MCF 10A (cell line): ENCODE data around the gene RGS9BP. TPM values are rescaled to one million over a fixed set of nuclear protein-coding genes. Genes with fewer than 3 reads are reported as not detected.

Experiments
- BruUV-seq: library from RNA; stranded (reverse); fragments of 400-500 nt; replicated peaks from 2 replicates; lab custom pipeline; 2021; lab: Mats Ljungman, UMichigan
- CTCF ChIA-PET: fragments of 300-600 bp; sonication (Branson Sonifier 250); formaldehyde crosslinking; extraction: SDS; loops from one replicate; lab custom pipeline; 2021; ENCODE audit warnings: antibody characterized with exemption, inconsistent platforms; lab: Yijun Ruan, JAX
- POLR2A ChIA-PET: fragments of 300-600, 350-650 bp; sonication (Branson Sonifier 250); formaldehyde crosslinking; extraction: SDS; loops from one replicate; lab custom pipeline; 2020; ENCODE audit warnings: antibody characterized with exemption, inconsistent platforms; lab: Yijun Ruan, JAX
- DNase-seq: peaks from one replicate; pipeline ENCODE4 v3.0.0-alpha.2; 2018; ENCODE audit not compliant: unreplicated experiment
- H3K27ac Mint-ChIP-seq: one replicate; pipeline ENCODE4 v1.8.0; 2022; ENCODE audit warnings: mild to moderate bottlenecking, low read depth, mixed read lengths; ENCODE audit not compliant: unreplicated experiment
- H3K27me3 Mint-ChIP-seq: one replicate; pipeline ENCODE4 v1.8.0; 2022; ENCODE audit warnings: mixed read lengths; ENCODE audit not compliant: insufficient read depth, unreplicated experiment
- H3K36me3 Mint-ChIP-seq: one replicate; pipeline ENCODE4 v1.8.0; 2022; ENCODE audit warnings: mild to moderate bottlenecking, moderate library complexity, mixed read lengths; ENCODE audit not compliant: insufficient read depth, unreplicated experiment
- H3K4me1 Mint-ChIP-seq: one replicate; pipeline ENCODE4 v1.8.0; 2022; ENCODE audit warnings: mixed read lengths; ENCODE audit not compliant: insufficient read depth, unreplicated experiment
- H3K4me3 Mint-ChIP-seq: one replicate; pipeline ENCODE4 v1.8.0; 2022; ENCODE audit warnings: mild to moderate bottlenecking, moderate library complexity, mixed read lengths; ENCODE audit not compliant: unreplicated experiment
- H3K9me3 Mint-ChIP-seq: one replicate; pipeline ENCODE4 v1.8.0; 2022; ENCODE audit warnings: mixed read lengths; ENCODE audit not compliant: unreplicated experiment
- intact Hi-C: fragments of 100-400 bp; cut with micrococcal nuclease; formaldehyde crosslinking; loops from 2 replicates; pipeline ENCODE4 v1.14.1; 2022
- total RNA-seq: library from RNA; stranded (reverse); gene quantifications from 2 replicates; pipeline ENCODE4 v1.2.3, GENCODE V29; 2022
- TF ChIP-seq, protein P1 (sequence below): fragments of 200-600 bp; IDR thresholded peaks from one replicate; pipeline ENCODE4 v1.8.0; 2022; ENCODE audit warnings: antibody characterized with exemption, mild to moderate bottlenecking; ENCODE audit not compliant: unreplicated experiment

RGS9BP gene
- total RNA-seq, 1 experiment from 2014 or later: 0.16 TPM

GRCh38 chr19:32682317-32682716 lies 6.7 kb downstream of the RGS9BP start:
- no peaks in the 10 kb centered on the region for H3K4me1 Mint-ChIP-seq
- no peaks in the 10 kb centered on the region for H3K9me3 Mint-ChIP-seq
- no peak overlapping the region for H3K27ac Mint-ChIP-seq
- ChIA-PET CTCF (interaction anchor here (0.6 to 1.3 kb wide), 3 partner anchors 9 to 367 kb away, joined by 3 to 4 read pairs (median 4); partner anchors contain the start of gene NUDT19), POLR2A (interaction anchor here (0.7 to 3.0 kb wide), 2 partner anchors 9 to 11 kb away, joined by 5 to 17 read pairs; partner anchors contain the start of gene NUDT19)
- no peak for DNase-seq
- no peaks in the 10 kb centered on the region for H3K27me3 Mint-ChIP-seq
- no peak overlapping the region for H3K4me3 Mint-ChIP-seq
- intact Hi-C loops: no loop called here
- TF ChIP-seq, protein P1, sequence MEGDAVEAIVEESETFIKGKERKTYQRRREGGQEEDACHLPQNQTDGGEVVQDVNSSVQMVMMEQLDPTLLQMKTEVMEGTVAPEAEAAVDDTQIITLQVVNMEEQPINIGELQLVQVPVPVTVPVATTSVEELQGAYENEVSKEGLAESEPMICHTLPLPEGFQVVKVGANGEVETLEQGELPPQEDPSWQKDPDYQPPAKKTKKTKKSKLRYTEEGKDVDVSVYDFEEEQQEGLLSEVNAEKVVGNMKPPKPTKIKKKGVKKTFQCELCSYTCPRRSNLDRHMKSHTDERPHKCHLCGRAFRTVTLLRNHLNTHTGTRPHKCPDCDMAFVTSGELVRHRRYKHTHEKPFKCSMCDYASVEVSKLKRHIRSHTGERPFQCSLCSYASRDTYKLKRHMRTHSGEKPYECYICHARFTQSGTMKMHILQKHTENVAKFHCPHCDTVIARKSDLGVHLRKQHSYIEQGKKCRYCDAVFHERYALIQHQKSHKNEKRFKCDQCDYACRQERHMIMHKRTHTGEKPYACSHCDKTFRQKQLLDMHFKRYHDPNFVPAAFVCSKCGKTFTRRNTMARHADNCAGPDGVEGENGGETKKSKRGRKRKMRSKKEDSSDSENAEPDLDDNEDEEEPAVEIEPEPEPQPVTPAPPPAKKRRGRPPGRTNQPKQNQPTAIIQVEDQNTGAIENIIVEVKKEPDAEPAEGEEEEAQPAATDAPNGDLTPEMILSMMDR: no peak
- no peaks in the 10 kb centered on the region for H3K36me3 Mint-ChIP-seq
- BruUV-seq: no TSS peak

DNA sequence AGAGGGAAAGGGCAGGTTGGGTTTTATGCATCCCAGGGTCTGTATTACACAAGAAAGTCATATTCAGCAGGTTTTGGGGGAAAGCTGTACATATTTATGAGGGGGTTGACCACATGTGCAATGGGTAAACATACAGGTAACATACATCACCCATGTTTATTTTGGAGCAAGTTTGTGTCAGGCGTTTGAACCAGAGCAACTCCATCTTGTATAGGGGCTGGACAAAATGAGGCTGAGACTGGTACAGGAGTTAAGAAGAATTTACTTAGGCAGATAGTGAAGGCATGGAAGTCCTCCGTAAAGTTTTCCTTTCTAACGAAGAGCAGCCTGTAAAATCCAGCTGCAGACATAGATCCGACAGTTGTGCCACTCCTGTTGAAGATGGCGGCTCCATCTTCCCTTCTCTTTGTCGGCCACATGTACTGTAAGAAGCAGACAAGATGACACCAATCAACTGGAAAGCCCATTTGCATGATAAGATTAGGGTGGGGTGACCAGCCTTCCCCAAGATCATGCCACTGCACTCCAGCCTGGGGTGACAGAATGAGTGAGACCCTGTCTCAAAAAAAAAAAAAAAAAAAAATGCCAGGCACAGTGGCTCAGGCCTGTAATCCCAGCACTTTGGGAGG lies 11.3 kb downstream of the RGS9BP start:
- TF ChIP-seq, protein P1: no peak
- Mint-ChIP-seq H3K4me1 (peaks cover 11% of the 10 kb centered on the region), H3K9me3 (no peaks in the 10 kb centered on the region), H3K27ac (no peak overlapping the region), H3K4me3 (no peak overlapping the region), H3K36me3 (no peaks in the 10 kb centered on the region), H3K27me3 (no peaks in the 10 kb centered on the region)
- no TSS peak for BruUV-seq
- intact Hi-C loops: no loop called here
- CTCF ChIA-PET: no interaction called here
- no peak for DNase-seq
- POLR2A ChIA-PET: no interaction called here

GRCh38 chr19:32687681-32688080 lies 12.0 kb downstream of the RGS9BP start:
- ChIA-PET POLR2A (no interaction called here), CTCF (no interaction called here)
- no peaks in the 10 kb centered on the region for H3K9me3 Mint-ChIP-seq
- TF ChIP-seq, protein P1: no peak
- no peaks in the 10 kb centered on the region for H3K27me3 Mint-ChIP-seq
- H3K36me3 Mint-ChIP-seq: peaks cover under 1% of the 10 kb centered on the region
- no peak overlapping the region for H3K27ac Mint-ChIP-seq
- no peak for DNase-seq
- H3K4me3 Mint-ChIP-seq: no peak overlapping the region
- intact Hi-C loops: no loop called here
- no TSS peak for BruUV-seq
- peaks cover 11% of the 10 kb centered on the region for H3K4me1 Mint-ChIP-seq

DNA sequence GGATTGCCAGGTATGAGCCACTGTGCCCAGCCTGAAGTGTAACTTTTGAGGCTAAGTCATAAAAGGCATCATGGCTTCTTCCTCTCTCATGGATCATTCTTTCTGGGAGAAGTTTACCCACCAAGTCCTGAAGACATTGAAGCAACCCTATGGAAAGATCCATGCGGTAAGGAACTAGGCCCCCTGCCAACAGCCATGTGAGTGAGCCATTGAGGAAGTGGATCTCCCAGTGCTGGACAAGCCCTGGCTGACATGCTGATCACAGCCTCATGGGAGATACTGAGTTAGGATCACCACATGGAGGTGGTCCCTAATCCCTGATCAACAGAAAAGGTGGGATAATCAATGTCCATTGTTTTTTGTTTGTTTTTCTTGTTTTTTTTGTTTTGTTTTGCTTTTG lies 12.7 kb downstream of the RGS9BP start:
- Mint-ChIP-seq H3K36me3 (peaks cover 6% of the 10 kb centered on the region), H3K27me3 (no peaks in the 10 kb centered on the region), H3K4me3 (no peak overlapping the region), H3K4me1 (peaks cover 11% of the 10 kb centered on the region), H3K27ac (no peak overlapping the region), H3K9me3 (no peaks in the 10 kb centered on the region)
- no peak for DNase-seq
- intact Hi-C loops: no loop called here
- BruUV-seq: no TSS peak
- ChIA-PET CTCF (interaction anchor here (0.9 kb wide), 1 partner anchor 46 kb away, joined by 3 read pairs; no protein-coding TSS in a partner anchor), POLR2A (interaction anchor here (0.6 kb wide), 1 partner anchor 15 kb away, joined by 3 read pairs; no protein-coding TSS in a partner anchor)
- TF ChIP-seq, protein P1: no peak
